ENCODE data around the gene ARL5C.
"Not testable (repeated sequence)": the region's sequence is repeated elsewhere in the genome, so short reads cannot be mapped to it uniquely, and the experiment has no call there.

ARL5C gene

GRCh38 chr17:39130205-39130604, 35.8 kb downstream of the ARL5C start:
- Histone ChIP-seq H3K27ac (ENCODE audit: insufficient read depth, low read depth, low read length, poor library complexity, severe bottlenecking) (no peak overlapping the region), H3K4me1 (ENCODE audit: control insufficient read depth, insufficient read depth, low read length) (no peaks in the 10 kb centered on the region), H3K9me3 (ENCODE audit: control insufficient read depth, low read length) (no peaks in the 10 kb centered on the region), H3K4me3 (ENCODE audit: insufficient read depth, low read depth, low read length) (no peak overlapping the region), H3K36me3 (ENCODE audit: control insufficient read depth, insufficient read depth, low read length) (no peaks in the 10 kb centered on the region), H3K27me3 (ENCODE audit: control insufficient read depth, insufficient read depth, low read length, poor library complexity, severe bottlenecking) (no peaks in the 10 kb centered on the region)
- WGBS, 2 experiments: 93 to 94% methylated on average over 3 of the region's 3 CpGs

GRCh38 chr17:39129544-39129943, 36.4 kb downstream of the ARL5C start:
- H3K9me3 ChIP-seq (ENCODE audit: control insufficient read depth, low read length); H3K36me3 ChIP-seq (ENCODE audit: control insufficient read depth, insufficient read depth, low read length); H3K27ac ChIP-seq (ENCODE audit: insufficient read depth, low read depth, low read length, poor library complexity, severe bottlenecking); H3K4me3 ChIP-seq (ENCODE audit: insufficient read depth, low read depth, low read length); H3K27me3 ChIP-seq (ENCODE audit: control insufficient read depth, insufficient read depth, low read length, poor library complexity, severe bottlenecking); H3K4me1 ChIP-seq (ENCODE audit: control insufficient read depth, insufficient read depth, low read length): not testable (repeated sequence)
- 75 to 97% methylated on average over 3 to 4 of the region's 6 CpGs for WGBS, 2 experiments

GRCh38 chr17:39126436-39126835, 39.5 kb downstream of the ARL5C start:
- Histone ChIP-seq H3K4me1 (ENCODE audit: control insufficient read depth, insufficient read depth, low read length) (no peaks in the 10 kb centered on the region), H3K27me3 (ENCODE audit: control insufficient read depth, insufficient read depth, low read length, poor library complexity, severe bottlenecking) (no peaks in the 10 kb centered on the region), H3K4me3 (ENCODE audit: insufficient read depth, low read depth, low read length) (no peak overlapping the region), H3K9me3 (ENCODE audit: control insufficient read depth, low read length) (no peaks in the 10 kb centered on the region), H3K36me3 (ENCODE audit: control insufficient read depth, insufficient read depth, low read length) (no peaks in the 10 kb centered on the region), H3K27ac (ENCODE audit: insufficient read depth, low read depth, low read length, poor library complexity, severe bottlenecking) (no peak overlapping the region)
- 77 to 79% methylated on average over 6 of the region's 6 CpGs for WGBS, 2 experiments

GRCh38 chr17:39125143-39125875, 40.7 kb downstream of the ARL5C start:
- Histone ChIP-seq H3K4me3 (ENCODE audit: insufficient read depth, low read depth, low read length) (no peak overlapping the region), H3K9me3 (ENCODE audit: control insufficient read depth, low read length) (no peaks in the 10 kb centered on the region), H3K36me3 (ENCODE audit: control insufficient read depth, insufficient read depth, low read length) (no peaks in the 10 kb centered on the region), H3K27me3 (ENCODE audit: control insufficient read depth, insufficient read depth, low read length, poor library complexity, severe bottlenecking) (no peaks in the 10 kb centered on the region), H3K4me1 (ENCODE audit: control insufficient read depth, insufficient read depth, low read length) (no peaks in the 10 kb centered on the region), H3K27ac (ENCODE audit: insufficient read depth, low read depth, low read length, poor library complexity, severe bottlenecking) (no peak overlapping the region)
- WGBS, 2 experiments: 85 to 94% methylated on average over 2 of the region's 2 CpGs

- Histone ChIP-seq H3K9me3 (ENCODE audit: control insufficient read depth, low read length) (no peaks in the 10 kb centered on the region), H3K36me3 (ENCODE audit: control insufficient read depth, insufficient read depth, low read length) (no peaks in the 10 kb centered on the region), H3K27me3 (ENCODE audit: control insufficient read depth, insufficient read depth, low read length, poor library complexity, severe bottlenecking) (no peaks in the 10 kb centered on the region), H3K4me3 (ENCODE audit: insufficient read depth, low read depth, low read length) (no peak overlapping the region), H3K27ac (ENCODE audit: insufficient read depth, low read depth, low read length, poor library complexity, severe bottlenecking) (no peak overlapping the region), H3K4me1 (ENCODE audit: control insufficient read depth, insufficient read depth, low read length) (no peaks in the 10 kb centered on the region)
- WGBS, 2 experiments: 85 to 86% methylated on average over 9 of the region's 9 CpGs
Measured at GRCh38 chr17:39123627-39124026, 42.3 kb downstream of the ARL5C start.

- H3K36me3 ChIP-seq (ENCODE audit: control insufficient read depth, insufficient read depth, low read length): no peaks in the 10 kb centered on the region
- WGBS, 2 experiments: 94 to 95% methylated on average over 7 of the region's 7 CpGs
- H3K4me3 ChIP-seq (ENCODE audit: insufficient read depth, low read depth, low read length): no peak overlapping the region
- no peaks in the 10 kb centered on the region for H3K27me3 ChIP-seq (ENCODE audit: control insufficient read depth, insufficient read depth, low read length, poor library complexity, severe bottlenecking)
- H3K9me3 ChIP-seq (ENCODE audit: control insufficient read depth, low read length): no peaks in the 10 kb centered on the region
- no peaks in the 10 kb centered on the region for H3K4me1 ChIP-seq (ENCODE audit: control insufficient read depth, insufficient read depth, low read length)
- no peak overlapping the region for H3K27ac ChIP-seq (ENCODE audit: insufficient read depth, low read depth, low read length, poor library complexity, severe bottlenecking)
Measured at GRCh38 chr17:39122991-39123390, 43.0 kb downstream of the ARL5C start.

- H3K27ac ChIP-seq (ENCODE audit: insufficient read depth, low read depth, low read length, poor library complexity, severe bottlenecking); H3K4me1 ChIP-seq (ENCODE audit: control insufficient read depth, insufficient read depth, low read length); H3K27me3 ChIP-seq (ENCODE audit: control insufficient read depth, insufficient read depth, low read length, poor library complexity, severe bottlenecking); H3K9me3 ChIP-seq (ENCODE audit: control insufficient read depth, low read length); H3K36me3 ChIP-seq (ENCODE audit: control insufficient read depth, insufficient read depth, low read length); H3K4me3 ChIP-seq (ENCODE audit: insufficient read depth, low read depth, low read length): not testable (repeated sequence)
- WGBS, 2 experiments: 83 to 86% methylated on average over 10 of the region's 10 CpGs
Measured at GRCh38 chr17:39121919-39122318, 44.0 kb downstream of the ARL5C start.

GRCh38 chr17:39118674-39119419, 47.1 kb downstream of the ARL5C start:
- Histone ChIP-seq H3K27ac (ENCODE audit: insufficient read depth, low read depth, low read length, poor library complexity, severe bottlenecking) (no peak overlapping the region), H3K4me1 (ENCODE audit: control insufficient read depth, insufficient read depth, low read length) (no peaks in the 10 kb centered on the region), H3K9me3 (ENCODE audit: control insufficient read depth, low read length) (no peaks in the 10 kb centered on the region), H3K27me3 (ENCODE audit: control insufficient read depth, insufficient read depth, low read length, poor library complexity, severe bottlenecking) (no peaks in the 10 kb centered on the region), H3K36me3 (ENCODE audit: control insufficient read depth, insufficient read depth, low read length) (no peaks in the 10 kb centered on the region), H3K4me3 (ENCODE audit: insufficient read depth, low read depth, low read length) (no peak overlapping the region)
- 93% methylated on average over 4 to 5 of the region's 5 CpGs for WGBS, 2 experiments

- H3K36me3 ChIP-seq (ENCODE audit: control insufficient read depth, insufficient read depth, low read length): no peaks in the 10 kb centered on the region
- 96 to 98% methylated on average over 3 of the region's 3 CpGs for WGBS, 2 experiments
- H3K27ac ChIP-seq (ENCODE audit: insufficient read depth, low read depth, low read length, poor library complexity, severe bottlenecking): no peak overlapping the region
- no peaks in the 10 kb centered on the region for H3K27me3 ChIP-seq (ENCODE audit: control insufficient read depth, insufficient read depth, low read length, poor library complexity, severe bottlenecking)
- no peaks in the 10 kb centered on the region for H3K9me3 ChIP-seq (ENCODE audit: control insufficient read depth, low read length)
- no peak overlapping the region for H3K4me3 ChIP-seq (ENCODE audit: insufficient read depth, low read depth, low read length)
- no peaks in the 10 kb centered on the region for H3K4me1 ChIP-seq (ENCODE audit: control insufficient read depth, insufficient read depth, low read length)
Measured at GRCh38 chr17:39116224-39116623, 49.7 kb downstream of the ARL5C start.

- WGBS, 2 experiments: 84 to 85% methylated on average over 5 of the region's 5 CpGs
- no peak overlapping the region for H3K27ac ChIP-seq (ENCODE audit: insufficient read depth, low read depth, low read length, poor library complexity, severe bottlenecking)
- no peak overlapping the region for H3K4me3 ChIP-seq (ENCODE audit: insufficient read depth, low read depth, low read length)
- peaks cover 4% of the 10 kb centered on the region for H3K4me1 ChIP-seq (ENCODE audit: control insufficient read depth, insufficient read depth, low read length)
- H3K27me3 ChIP-seq (ENCODE audit: control insufficient read depth, insufficient read depth, low read length, poor library complexity, severe bottlenecking): no peaks in the 10 kb centered on the region
- H3K36me3 ChIP-seq (ENCODE audit: control insufficient read depth, insufficient read depth, low read length): no peaks in the 10 kb centered on the region
- H3K9me3 ChIP-seq (ENCODE audit: control insufficient read depth, low read length): no peaks in the 10 kb centered on the region
Measured at GRCh38 chr17:39115135-39115534, 50.8 kb downstream of the ARL5C start.

Measured in ectodermal cell (in vitro differentiated cells).